H9 (cell line): ENCODE data around the gene PPP3CA. TPM values are rescaled to one million over a fixed set of nuclear protein-coding genes. Genes with fewer than 3 reads are reported as not detected.

Experiments used
- DNase-seq: peaks from one replicate; pipeline ENCODE4 v3.0.0-alpha.2; 2017
- H2AFZ ChIP-seq: one replicate; pipeline ENCODE4 v1.6.1; 2013; ENCODE audit warnings: mild to moderate bottlenecking, low read length, control low read depth, moderate library complexity
- H2AK5ac ChIP-seq: 2 replicates; pipeline ENCODE4 v1.6.1; 2013; ENCODE audit warnings: low read length, control low read depth, mixed read lengths; ENCODE audit not compliant: insufficient read length
- H2BK120ac ChIP-seq: one replicate; pipeline ENCODE4 v1.6.1; 2013; ENCODE audit warnings: low read depth, mild to moderate bottlenecking, low read length, control low read depth, inconsistent platforms; ENCODE audit not compliant: poor library complexity, severe bottlenecking
- H2BK12ac ChIP-seq: 2 replicates; pipeline ENCODE4 v1.6.1; 2013; ENCODE audit warnings: low read length, control low read depth, mixed read lengths, low read depth; ENCODE audit not compliant: insufficient read length
- H2BK15ac ChIP-seq: 2 replicates; pipeline ENCODE4 v1.6.1; 2013; ENCODE audit warnings: low read depth, low read length, control low read depth
- H2BK20ac ChIP-seq: one replicate; pipeline ENCODE4 v1.6.1; 2013; ENCODE audit warnings: low read depth, mild to moderate bottlenecking, low read length, control low read depth, inconsistent platforms; ENCODE audit not compliant: poor library complexity, severe bottlenecking
- H2BK5ac ChIP-seq: 2 replicates; pipeline ENCODE4 v1.6.1; 2013; ENCODE audit warnings: low read length, control low read depth, mixed read lengths; ENCODE audit not compliant: insufficient read length
- H3K14ac ChIP-seq: 2 replicates; pipeline ENCODE4 v1.6.1; 2013; ENCODE audit warnings: low read length, control low read depth; ENCODE audit not compliant: insufficient read depth
- H3K18ac ChIP-seq: 2 replicates; pipeline ENCODE4 v1.6.1; 2013; ENCODE audit warnings: low read depth, mild to moderate bottlenecking, mixed read lengths, low read length, control low read depth; ENCODE audit not compliant: insufficient read length
- H3K23ac ChIP-seq: 2 replicates; pipeline ENCODE4 v1.6.1; 2013; ENCODE audit warnings: low read length, control low read depth, mixed read lengths, low read depth; ENCODE audit not compliant: insufficient read length
- H3K23me2 ChIP-seq: 2 replicates; pipeline ENCODE4 v1.6.1; 2013; ENCODE audit warnings: low read depth, mild to moderate bottlenecking, mixed read lengths, low read length, control low read depth; ENCODE audit not compliant: insufficient read length, poor library complexity, severe bottlenecking
- H3K27ac ChIP-seq: 2 replicates; pipeline ENCODE4 v1.5.1; 2013; ENCODE audit warnings: low read length, control low read depth, mixed read lengths, low read depth; ENCODE audit not compliant: insufficient read length
- H3K27me3 ChIP-seq: 2 replicates; pipeline ENCODE4 v1.6.1; 2013; ENCODE audit warnings: low read length, control low read depth, inconsistent platforms; ENCODE audit not compliant: insufficient read depth
- H3K4ac ChIP-seq: 2 replicates; pipeline ENCODE4 v1.6.1; 2013; ENCODE audit warnings: low read depth, mild to moderate bottlenecking, control low read depth, inconsistent platforms, low read length, moderate library complexity
- H3K4me1 ChIP-seq: 2 replicates; pipeline ENCODE4 v1.6.1; 2013; ENCODE audit warnings: low read length, control low read depth, inconsistent platforms; ENCODE audit not compliant: insufficient read depth
- H3K4me2 ChIP-seq: 2 replicates; pipeline ENCODE4 v1.6.1; 2013; ENCODE audit warnings: low read length, control low read depth, mixed read lengths; ENCODE audit not compliant: insufficient read length, insufficient read depth
- H3K56ac ChIP-seq: 2 replicates; pipeline ENCODE4 v1.6.1; 2013; ENCODE audit warnings: low read depth, mild to moderate bottlenecking, mixed read lengths, low read length, control low read depth; ENCODE audit not compliant: insufficient read length
- H3K79me1 ChIP-seq: 2 replicates; pipeline ENCODE4 v1.6.1; 2013; ENCODE audit warnings: low read depth, mild to moderate bottlenecking, moderate library complexity, low read length, control low read depth, inconsistent platforms; ENCODE audit not compliant: insufficient read depth, poor library complexity, severe bottlenecking
- H3K79me2 ChIP-seq: 2 replicates; pipeline ENCODE4 v1.6.1; 2013; ENCODE audit warnings: low read length, control low read depth, inconsistent platforms; ENCODE audit not compliant: insufficient read depth
- H3K9ac ChIP-seq: 2 replicates; pipeline ENCODE4 v1.6.1; 2013; ENCODE audit warnings: low read length, control low read depth, mixed read lengths; ENCODE audit not compliant: insufficient read length; ENCODE audit errors: extremely low read depth
- H3K9me3 ChIP-seq: one replicate; pipeline ENCODE4 v1.6.1; 2013; ENCODE audit warnings: low read depth, low read length, inconsistent platforms; ENCODE audit not compliant: control insufficient read depth
- H3T11ph ChIP-seq: one replicate; pipeline ENCODE4 v1.6.1; 2013; ENCODE audit warnings: mild to moderate bottlenecking, low read length, control low read depth, inconsistent platforms
- H4K20me1 ChIP-seq: one replicate; pipeline ENCODE4 v1.6.1; 2013; ENCODE audit not compliant: control insufficient read depth, insufficient read length, insufficient read depth
- H4K5ac ChIP-seq: 2 replicates; pipeline ENCODE4 v1.6.1; 2013; ENCODE audit warnings: low read depth, mild to moderate bottlenecking, mixed read lengths, low read length, control low read depth; ENCODE audit not compliant: insufficient read length
- H4K8ac ChIP-seq: replicated peaks from 2 replicates; pipeline ENCODE4 v1.6.1; 2013; ENCODE audit warnings: low read length, control low read depth, mixed read lengths, low read depth; ENCODE audit not compliant: insufficient read length
- H4K91ac ChIP-seq: 2 replicates; pipeline ENCODE4 v1.6.1; 2013; ENCODE audit warnings: low read depth, mild to moderate bottlenecking, moderate library complexity, mixed read lengths, low read length, control low read depth; ENCODE audit not compliant: insufficient read length
- H3K27ac Mint-ChIP-seq, 3 experiments: 2 replicates in 2 of 3; 3 replicates in 1 of 3; pipeline ENCODE4 v1.8.0; 2020 to 2021; ENCODE audit warnings: mixed read lengths in 3 of 3, mild to moderate bottlenecking in 1 of 3, moderate library complexity in 1 of 3
- H3K27me3 Mint-ChIP-seq: 2 replicates; pipeline ENCODE4 v1.8.0; 2021; ENCODE audit warnings: low read depth, mild to moderate bottlenecking, moderate library complexity, mixed read lengths
- H3K36me3 Mint-ChIP-seq, 3 experiments: 2 replicates in 2 of 3; 3 replicates in 1 of 3; pipeline ENCODE4 v1.8.0; 2020 to 2021; ENCODE audit warnings: low read depth in 3 of 3, mixed read lengths in 3 of 3; ENCODE audit not compliant: insufficient read depth in 1 of 3
- H3K4me1 Mint-ChIP-seq, 2 experiments: 2 replicates each; pipeline ENCODE4 v1.8.0; 2020; ENCODE audit warnings: mixed read lengths in 2 of 2
- H3K4me3 Mint-ChIP-seq, 2 experiments: 2 replicates in 1 of 2; 3 replicates in 1 of 2; pipeline ENCODE4 v1.8.0; 2020 to 2021; ENCODE audit warnings: mild to moderate bottlenecking in 2 of 2, mixed read lengths in 2 of 2, moderate library complexity in 1 of 2
- H3K9me3 Mint-ChIP-seq, 2 experiments: 2 replicates in 1 of 2; 3 replicates in 1 of 2; pipeline ENCODE4 v1.8.0; 2020; ENCODE audit warnings: mild to moderate bottlenecking in 2 of 2, mixed read lengths in 2 of 2, moderate library complexity in 1 of 2
- CTCF ChIP-seq: fragments of 200-600 bp; sonication (generic); conservative IDR thresholded peaks from 3 replicates; pipeline ENCODE4 v1.8.0; 2021; ENCODE audit warnings: antibody characterized with exemption, mild to moderate bottlenecking
- WGBS: extraction: QIAGEN DNeasy Blood & Tissue Kit; methylation state at CpG from one replicate; pipeline ENCODE4 v1.1.7; 2013; ENCODE audit warnings: missing lambda C conversion rate, low lambda C conversion rate, mixed read lengths; ENCODE audit not compliant: insufficient read length; ENCODE audit errors: extremely low coverage; 5-methylcytosine and 5-hydroxymethylcytosine counted together
- total RNA-seq: library from RNA; stranded (reverse); gene quantifications from 2 replicates; pipeline ENCODE4 v1.2.1, GENCODE V29; 2021

Gene PPP3CA
- total RNA-seq, 1 experiment from 2014 or later, result 16.8 TPM

- H4K8ac ChIP-seq, result no peak overlapping the region
- no peaks in the 10 kb centered on the region for H3K9me3 ChIP-seq
- no peak overlapping the region for H3K4me3 Mint-ChIP-seq
- H2AFZ ChIP-seq, result no peak overlapping the region
- peaks cover 0 to 9% of the 10 kb centered on the region in 2 experiments; a peak in 2 of 4 replicates for H3K4me1 Mint-ChIP-seq
- H3K9ac ChIP-seq, result no peak overlapping the region
- no peaks in the 10 kb centered on the region for H3K27me3 ChIP-seq
- no peaks in the 10 kb centered on the region for H4K20me1 ChIP-seq
- WGBS, result no CpG with 5 or more reads among the region's 3 CpGs
- no peak overlapping the region for H3T11ph ChIP-seq
- no peak overlapping the region for H2AK5ac ChIP-seq
- no peak for DNase-seq
- no peaks in the 10 kb centered on the region for H3K9me3 Mint-ChIP-seq
- no peaks in the 10 kb centered on the region for H3K27me3 Mint-ChIP-seq
- no peak overlapping the region for H2BK15ac ChIP-seq
- no peak overlapping the region for H3K14ac ChIP-seq
- H3K23ac ChIP-seq, result no peak overlapping the region
- H2BK120ac ChIP-seq, result no peak overlapping the region
- 0 out of 7 replicates have a peak, but pooled peaks cover 0 to 2% (median 0%) of the 10 kb centered on the region in 3 experiments for H3K36me3 Mint-ChIP-seq
- H3K23me2 ChIP-seq, result no peaks in the 10 kb centered on the region
- peaks cover 6% of the 10 kb centered on the region; the same call in 1 of the 2 replicates for H3K4me1 ChIP-seq
- H3K4me2 ChIP-seq, result no peak overlapping the region
- H2BK12ac ChIP-seq, result no peak overlapping the region
- H3K79me1 ChIP-seq, result no peaks in the 10 kb centered on the region
- H2BK20ac ChIP-seq, result no peak overlapping the region
- no peak overlapping the region for H3K4ac ChIP-seq
- TF ChIP-seq CTCF, result no peak
- H3K27ac Mint-ChIP-seq, result no peak overlapping the region
- no peak overlapping the region for H3K27ac ChIP-seq
- H4K91ac ChIP-seq, result no peak overlapping the region
- H2BK5ac ChIP-seq, result no peak overlapping the region
- no peak overlapping the region for H4K5ac ChIP-seq
- H3K18ac ChIP-seq, result no peak overlapping the region
- H3K79me2 ChIP-seq, result peaks cover 4% of the 10 kb centered on the region; the same call in 1 of the 2 replicates
- no peak overlapping the region for H3K56ac ChIP-seq
These were observed 52.7 kb downstream of the PPP3CA start for GRCh38 chr4:101294597-101294996.
